ENCODE results near the gene QPCT.
"Not testable (repeated sequence)": the region's sequence is repeated elsewhere in the genome, so short reads cannot be mapped to it uniquely, and the experiment has no call there.

QPCT gene

DNA sequence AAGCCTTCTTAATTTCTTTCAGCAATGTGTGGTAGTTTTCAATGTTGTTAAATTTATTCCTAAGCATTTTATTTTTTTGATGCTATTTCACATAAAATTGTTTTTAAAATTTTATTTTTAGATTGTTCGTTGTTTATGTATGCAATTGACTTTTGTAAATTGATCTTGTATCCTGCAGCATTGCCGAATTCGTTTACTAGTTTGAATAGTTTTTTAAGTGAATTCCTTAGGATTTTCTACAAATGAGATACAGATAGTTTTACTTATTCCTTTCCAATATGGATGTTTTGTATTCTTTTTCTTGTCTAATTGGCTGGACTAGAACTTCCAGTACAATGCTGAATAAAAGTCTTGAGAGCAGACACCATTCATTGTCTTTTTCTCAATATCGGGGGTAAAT, 55.6 kb downstream of the QPCT start:
- H3K36me3 Mint-ChIP-seq: no peaks in the 10 kb centered on the region
- ATAC-seq (replicated peaks) (no peak), DNase-seq (no peak)
- H3K27me3 Mint-ChIP-seq: no peaks in the 10 kb centered on the region
- H3K4me3 Mint-ChIP-seq: no peak overlapping the region
- H3K9me3 Mint-ChIP-seq: no peaks in the 10 kb centered on the region
- H3K27ac Mint-ChIP-seq: no peak overlapping the region
- peaks cover 2 to 6% of the 10 kb centered on the region in 2 donors for H3K4me1 Mint-ChIP-seq

DNA sequence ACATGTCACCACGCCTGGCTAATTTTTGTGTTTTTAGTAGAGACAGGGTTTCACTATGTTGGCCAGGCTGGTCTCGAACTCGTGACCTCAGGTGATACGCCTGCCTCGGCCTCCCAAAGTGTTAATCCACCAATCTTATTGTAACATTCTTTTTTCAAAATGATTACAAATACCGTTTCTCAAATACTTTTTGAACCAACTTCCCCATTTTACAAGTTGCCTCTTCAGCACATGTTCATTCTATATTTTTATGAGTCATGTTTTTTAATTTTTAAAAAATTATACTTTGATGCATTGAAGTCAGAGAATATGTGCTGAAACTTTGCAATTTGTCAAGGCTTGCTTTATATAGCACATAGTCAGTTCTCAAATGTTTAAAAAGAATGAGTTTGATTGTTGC, 58.2 kb downstream of the QPCT start:
- ATAC-seq (replicated peaks) (no peak), DNase-seq (no peak)
- Mint-ChIP-seq H3K27me3 (no peaks in the 10 kb centered on the region), H3K36me3 (no peaks in the 10 kb centered on the region), H3K4me1 (no peaks in the 10 kb centered on the region), H3K4me3 (no peak overlapping the region), H3K27ac (no peak overlapping the region), H3K9me3 (no peaks in the 10 kb centered on the region)

DNA sequence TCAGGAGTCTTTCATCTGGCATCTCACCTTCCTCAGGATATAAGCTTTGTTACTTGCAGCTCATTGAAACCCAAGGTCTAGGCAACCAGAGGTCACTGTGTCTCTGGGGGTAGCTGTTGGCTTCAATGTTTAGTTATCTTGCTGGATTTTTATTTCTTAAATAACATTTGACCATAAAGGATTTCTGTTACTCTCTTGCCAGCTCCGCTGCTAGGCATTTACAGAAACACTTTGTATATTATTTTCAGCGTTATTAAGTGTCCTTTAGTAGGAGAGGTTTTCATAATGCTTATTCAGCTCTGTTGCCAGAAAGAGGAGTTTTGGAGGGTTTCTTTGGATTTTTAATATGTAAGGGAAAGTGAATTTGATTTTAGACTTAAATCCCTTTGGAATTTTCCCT, 61.4 kb downstream of the QPCT start:
- no peak for DNase-seq
- Mint-ChIP-seq H3K4me1 (no peaks in the 10 kb centered on the region), H3K4me3 (no peak overlapping the region), H3K9me3 (no peaks in the 10 kb centered on the region), H3K36me3 (no peaks in the 10 kb centered on the region), H3K27me3 (peaks cover 0 to 13% of the 10 kb centered on the region in 2 donors), H3K27ac (no peak overlapping the region)
- ATAC-seq (replicated peaks): no peak

DNA sequence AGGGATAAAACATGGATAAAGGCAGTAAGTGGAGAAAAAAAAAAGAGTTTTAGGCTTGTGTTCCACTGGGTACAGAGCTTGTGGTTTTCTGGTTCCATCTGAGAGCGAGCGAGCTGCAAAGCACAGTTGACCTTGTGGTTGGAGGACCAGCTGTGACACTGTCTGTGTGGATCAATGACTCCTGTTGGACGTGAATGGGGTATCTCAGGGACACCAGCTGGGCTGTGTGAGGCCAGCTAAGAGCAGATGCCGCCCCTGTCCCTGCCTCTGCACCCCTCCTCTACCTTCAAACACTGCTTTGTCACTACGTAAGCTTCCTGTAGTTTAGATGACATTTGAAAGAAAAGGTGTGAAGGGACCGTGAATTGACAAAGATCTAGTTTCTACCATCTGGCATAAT, 67.8 kb downstream of the QPCT start:
- Mint-ChIP-seq H3K4me1 (no peaks in the 10 kb centered on the region), H3K27ac (no peak overlapping the region), H3K27me3 (peaks cover 10 to 13% of the 10 kb centered on the region in 2 donors), H3K4me3 (no peak overlapping the region), H3K9me3 (no peaks in the 10 kb centered on the region), H3K36me3 (no peaks in the 10 kb centered on the region)
- ATAC-seq (replicated peaks) (peak; percentile 39 to 59), DNase-seq (no peak)

DNA sequence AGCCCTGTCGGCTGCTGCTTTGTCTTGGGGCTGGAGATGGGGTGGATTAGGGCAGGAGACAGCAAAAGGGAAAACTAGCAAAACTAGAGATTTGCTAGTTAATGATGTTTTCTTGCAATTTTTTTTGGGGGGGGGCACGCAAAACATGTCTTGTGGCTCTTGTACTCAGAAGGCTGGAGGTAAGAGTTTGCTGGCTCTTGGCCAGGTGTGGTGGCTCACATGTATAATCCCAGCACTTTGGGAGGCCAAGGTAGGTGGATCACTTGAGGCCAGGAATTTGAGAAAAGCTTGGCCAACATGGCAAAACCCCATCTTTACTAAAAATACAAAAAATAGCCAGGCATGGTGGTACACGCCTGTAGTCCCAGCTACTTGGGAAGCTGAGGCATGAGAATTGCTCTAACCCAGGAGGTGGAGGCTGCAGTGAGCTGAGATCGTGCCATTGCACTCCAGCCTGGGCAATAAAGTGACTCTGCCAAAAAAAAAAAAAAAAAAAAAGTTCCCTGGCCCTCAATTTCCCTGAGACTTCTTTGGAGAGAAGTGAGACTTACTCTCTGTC, 69.6 kb downstream of the QPCT start:
- peaks cover 15 to 18% of the 10 kb centered on the region in 2 donors for H3K27me3 Mint-ChIP-seq
- H3K36me3 Mint-ChIP-seq, H3K4me3 Mint-ChIP-seq, H3K4me1 Mint-ChIP-seq, DNase-seq, H3K27ac Mint-ChIP-seq, H3K9me3 Mint-ChIP-seq: not testable (repeated sequence)
- ATAC-seq (replicated peaks): peak; percentile 25 to 31

DNA sequence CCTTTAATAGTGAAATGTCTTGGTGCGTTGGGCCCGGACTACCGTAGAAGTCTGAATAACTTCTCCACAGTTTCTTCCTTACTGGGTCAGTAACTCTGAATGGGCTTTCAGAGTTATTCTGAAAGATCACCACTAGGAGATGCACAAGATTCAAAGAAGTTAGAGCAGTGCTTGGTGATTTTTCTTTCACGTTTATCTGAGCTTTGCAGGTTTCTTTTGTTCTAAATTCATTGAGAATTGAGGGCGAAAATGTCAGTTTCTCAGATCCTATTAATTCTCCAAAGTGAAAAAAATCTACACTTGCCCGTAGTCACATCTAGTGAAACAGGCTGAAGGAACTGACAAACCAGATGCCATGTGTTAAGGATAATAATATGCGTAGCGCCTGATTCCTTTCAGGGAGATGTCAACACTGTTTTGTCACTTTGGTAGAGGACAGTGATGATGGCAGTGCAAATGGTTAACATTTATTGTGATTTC, 70.1 kb downstream of the QPCT start:
- no peaks in the 10 kb centered on the region for H3K4me1 Mint-ChIP-seq
- peaks cover 13 to 15% of the 10 kb centered on the region in 2 donors for H3K27me3 Mint-ChIP-seq
- ATAC-seq (replicated peaks) (peak; percentile 85 to 88), DNase-seq (no peak)
- H3K27ac Mint-ChIP-seq: peak overlapping the region; percentile 20
- no peak overlapping the region for H3K4me3 Mint-ChIP-seq
- H3K36me3 Mint-ChIP-seq: no peaks in the 10 kb centered on the region
- H3K9me3 Mint-ChIP-seq: no peaks in the 10 kb centered on the region

DNA sequence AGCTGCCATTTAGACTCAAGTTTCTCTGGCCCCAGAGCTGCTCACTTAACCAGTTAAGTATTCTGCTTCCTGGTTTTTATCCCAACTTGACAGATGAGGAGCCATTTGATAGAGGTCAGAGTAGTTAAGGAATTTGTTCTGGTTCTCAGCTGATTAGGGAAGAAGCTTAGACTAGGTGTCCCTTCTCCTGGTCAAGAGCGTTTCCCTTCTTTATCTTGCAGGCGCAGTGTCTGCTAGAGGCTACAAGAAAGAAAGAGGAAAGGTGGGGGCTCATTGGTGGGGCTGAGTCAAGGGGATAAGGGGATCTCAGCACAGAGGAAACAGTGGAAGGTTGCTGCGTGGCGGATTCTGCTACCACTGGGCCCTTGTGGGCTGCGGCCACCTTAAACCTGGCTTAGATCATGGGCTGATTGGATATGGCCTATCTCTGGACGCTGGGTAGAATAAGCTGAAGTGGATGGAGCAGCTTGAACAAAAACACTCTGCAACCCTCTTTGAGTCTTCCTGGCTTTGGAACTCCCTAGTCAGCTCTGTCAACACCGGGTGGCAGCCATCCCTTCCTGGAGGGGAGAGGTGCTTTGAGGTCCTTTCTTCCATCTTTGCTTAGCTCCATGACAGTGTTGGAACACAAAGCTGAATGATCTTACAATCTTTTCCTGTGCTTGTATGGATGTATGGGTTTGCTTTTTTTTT, 70.8 kb downstream of the QPCT start:
- no peak for DNase-seq
- no peaks in the 10 kb centered on the region for H3K36me3 Mint-ChIP-seq
- H3K27me3 Mint-ChIP-seq: peaks cover 7 to 15% of the 10 kb centered on the region in 2 donors
- no peak for ATAC-seq (replicated peaks)
- no peaks in the 10 kb centered on the region for H3K4me1 Mint-ChIP-seq
- H3K27ac Mint-ChIP-seq: peak overlapping the region; percentile 25
- no peak overlapping the region for H3K4me3 Mint-ChIP-seq
- no peaks in the 10 kb centered on the region for H3K9me3 Mint-ChIP-seq

DNA sequence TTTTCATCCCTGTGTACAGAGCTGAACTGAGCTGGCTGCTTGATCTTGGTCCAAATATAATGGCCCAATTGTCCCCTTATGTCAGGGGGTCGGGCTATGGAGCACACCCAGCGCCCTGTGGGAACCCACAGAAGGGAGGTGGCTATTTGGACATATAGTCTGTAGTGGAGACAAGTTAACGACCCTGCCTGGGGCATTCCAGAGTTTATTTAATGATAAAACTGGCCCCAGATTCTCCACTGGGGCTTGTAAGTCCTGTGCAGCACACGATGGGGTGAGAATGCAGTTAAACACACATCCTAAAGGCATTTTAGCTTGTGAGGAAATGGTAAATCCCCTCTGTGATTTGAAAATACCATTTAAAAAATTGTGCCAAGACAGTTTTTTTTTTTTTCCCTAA, 72.9 kb downstream of the QPCT start:
- Mint-ChIP-seq H3K4me1 (no peaks in the 10 kb centered on the region), H3K27ac (no peak overlapping the region), H3K27me3 (peaks cover 6 to 7% of the 10 kb centered on the region in 2 donors), H3K36me3 (no peaks in the 10 kb centered on the region), H3K9me3 (no peaks in the 10 kb centered on the region), H3K4me3 (no peak overlapping the region)
- DNase-seq: no peak
- ATAC-seq (replicated peaks): no peak

DNA sequence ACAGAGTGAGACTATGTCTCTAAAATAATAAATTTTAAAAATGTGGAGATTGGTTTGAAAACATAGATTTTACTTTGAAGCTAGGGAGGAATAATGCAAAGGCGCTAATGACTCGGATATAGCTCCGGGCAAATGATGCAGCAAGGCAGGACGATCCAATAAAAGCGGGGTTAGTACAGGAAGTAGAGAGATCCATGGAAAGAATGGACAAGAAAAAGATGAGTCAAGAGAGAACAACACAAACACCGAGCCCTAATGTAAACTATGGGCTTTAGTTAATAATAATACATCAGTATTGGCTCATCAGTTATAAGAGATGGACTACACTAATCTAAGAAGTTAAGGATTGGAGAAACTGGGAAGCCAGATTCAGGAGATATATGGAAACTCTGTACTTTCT, 74.5 kb downstream of the QPCT start:
- Mint-ChIP-seq H3K36me3 (no peaks in the 10 kb centered on the region), H3K9me3 (no peaks in the 10 kb centered on the region), H3K4me1 (no peaks in the 10 kb centered on the region), H3K27me3 (peaks cover 5 to 7% of the 10 kb centered on the region in 2 donors), H3K27ac (no peak overlapping the region), H3K4me3 (no peak overlapping the region)
- DNase-seq (no peak), ATAC-seq (replicated peaks) (no peak)

DNA sequence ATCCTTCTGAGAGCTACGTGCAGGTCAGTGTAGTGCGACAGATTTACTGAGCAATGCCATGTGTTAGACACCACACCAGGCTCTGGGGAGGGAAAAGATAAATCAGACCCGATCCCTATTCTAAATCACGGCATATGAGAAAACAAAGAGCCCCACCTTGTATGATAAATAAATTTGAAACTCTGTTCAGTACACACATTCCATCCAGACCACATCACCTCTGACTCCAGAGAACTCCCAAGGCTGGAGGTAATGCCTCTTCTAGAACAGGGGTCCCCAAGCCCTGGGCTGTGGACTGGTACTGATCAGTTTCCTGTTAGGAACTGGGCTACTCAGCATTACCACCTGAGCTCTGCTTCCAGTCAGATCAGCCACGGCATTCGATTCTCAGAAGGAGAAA, 77.3 kb downstream of the QPCT start:
- Mint-ChIP-seq H3K4me3 (no peak overlapping the region), H3K36me3 (no peaks in the 10 kb centered on the region), H3K27ac (no peak overlapping the region), H3K27me3 (peaks cover 5 to 7% of the 10 kb centered on the region in 2 donors), H3K9me3 (peaks cover 0 to 1% of the 10 kb centered on the region in 2 donors), H3K4me1 (no peaks in the 10 kb centered on the region)
- ATAC-seq (replicated peaks) (no peak), DNase-seq (no peak)

DNA sequence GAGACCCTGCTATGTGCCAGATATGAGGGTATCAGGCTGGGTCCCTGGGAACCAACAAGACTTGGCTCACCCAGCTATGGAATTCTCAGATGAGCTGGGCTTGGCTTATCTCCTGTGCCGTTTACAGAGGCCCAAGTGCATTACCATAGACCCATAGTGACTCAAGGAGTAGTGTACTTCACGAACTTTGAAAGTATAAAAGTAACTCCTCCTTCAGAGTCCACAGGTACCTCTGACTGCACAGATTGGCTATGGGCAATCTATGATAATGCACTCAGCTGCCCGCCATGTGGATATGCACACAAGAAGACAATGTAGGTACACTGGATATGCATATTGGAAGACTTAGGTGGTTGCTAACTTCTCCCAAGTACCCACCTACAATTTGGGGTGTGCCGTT, 78.4 kb downstream of the QPCT start:
- Mint-ChIP-seq H3K4me1 (no peaks in the 10 kb centered on the region), H3K27me3 (peaks cover 5 to 6% of the 10 kb centered on the region in 2 donors), H3K4me3 (no peak overlapping the region), H3K9me3 (peaks cover 0 to 1% of the 10 kb centered on the region in 2 donors), H3K27ac (no peak overlapping the region), H3K36me3 (no peaks in the 10 kb centered on the region)
- DNase-seq (no peak), ATAC-seq (replicated peaks) (no peak)
